Measurements from ENCODE around the gene RFX7.
"Not testable (repeated sequence)": the region's sequence is repeated elsewhere in the genome, so short reads cannot be mapped to it uniquely, and the experiment has no call there.

The RFX7 gene

GRCh38 chr15:56211960-56212550, 31.6 kb downstream of the RFX7 start:
- Histone ChIP-seq H3K27me3 (ENCODE audit: insufficient read depth, insufficient read length) (no peaks in the 10 kb centered on the region), H3K9me3 (ENCODE audit: insufficient read depth, low read length) (0 out of 2 replicates have a peak, but pooled peaks cover 6% of the 10 kb centered on the region), H3K9ac (ENCODE audit: insufficient read length, low read depth) (no peak overlapping the region), H3K4me3 (ENCODE audit: insufficient read length, low read depth) (no peak overlapping the region), H3K4me1 (ENCODE audit: insufficient read depth, insufficient read length) (no peaks in the 10 kb centered on the region), H3K36me3 (ENCODE audit: insufficient read depth, insufficient read length, low read length) (no peaks in the 10 kb centered on the region)
- TF ChIP-seq SUZ12 (IDR thresholded peaks at IDR 0.05; ENCODE audit: extremely low read depth, insufficient read depth, insufficient read length) (no peak), ZNF274 (IDR thresholded peaks at IDR 0.05; ENCODE audit: low read depth, low read length) (no peak), YY1 (IDR thresholded peaks at IDR 0.05; ENCODE audit: insufficient read depth, insufficient read length) (no peak)
- no peak for DNase-seq (ENCODE audit: low read depth, low spot score)

GRCh38 chr15:56211064-56211463, 32.6 kb downstream of the RFX7 start:
- DNase-seq (ENCODE audit: low read depth, low spot score), result no peak
- Histone ChIP-seq H3K4me1 (ENCODE audit: insufficient read depth, insufficient read length) (no peaks in the 10 kb centered on the region), H3K9me3 (ENCODE audit: insufficient read depth, low read length) (0 out of 2 replicates have a peak, but pooled peaks cover 6% of the 10 kb centered on the region), H3K36me3 (ENCODE audit: insufficient read depth, insufficient read length, low read length) (no peaks in the 10 kb centered on the region), H3K9ac (ENCODE audit: insufficient read length, low read depth) (no peak overlapping the region), H3K4me3 (ENCODE audit: insufficient read length, low read depth) (no peak overlapping the region), H3K27me3 (ENCODE audit: insufficient read depth, insufficient read length) (no peaks in the 10 kb centered on the region)
- no peak for TF ChIP-seq YY1 (IDR thresholded peaks at IDR 0.05; ENCODE audit: insufficient read depth, insufficient read length)
- TF ChIP-seq SUZ12 (IDR thresholded peaks at IDR 0.05; ENCODE audit: extremely low read depth, insufficient read depth, insufficient read length), result no peak
- TF ChIP-seq ZNF274 (IDR thresholded peaks at IDR 0.05; ENCODE audit: low read depth, low read length), result no peak

DNA sequence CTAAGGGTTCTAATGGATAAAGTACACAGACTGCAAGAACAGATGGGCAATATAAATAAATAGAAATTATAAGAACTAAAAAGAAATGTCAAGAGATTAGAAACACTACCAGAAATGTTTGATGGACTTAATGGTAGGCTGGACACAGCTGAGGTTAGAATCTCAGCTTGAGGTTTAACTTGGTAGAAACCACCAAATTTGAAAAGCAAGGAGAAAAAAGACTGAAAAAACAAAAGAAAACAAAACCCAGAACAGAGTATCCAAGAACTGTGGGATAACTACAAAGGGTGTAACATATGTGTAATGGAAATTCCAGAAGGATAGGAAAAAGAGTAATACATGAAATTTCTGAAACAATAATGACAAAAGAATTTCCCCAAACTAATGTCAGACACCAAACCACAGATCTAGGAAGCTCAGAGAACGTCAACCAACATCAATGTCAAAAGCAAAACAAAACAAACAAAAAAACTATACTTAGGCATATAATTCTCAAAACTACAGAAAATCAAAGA, 35.0 kb downstream of the RFX7 start:
- H3K27me3 ChIP-seq (ENCODE audit: insufficient read depth, insufficient read length), result no peaks in the 10 kb centered on the region
- H3K9me3 ChIP-seq (ENCODE audit: insufficient read depth, low read length), result 0 out of 2 replicates have a peak, but pooled peaks cover 6% of the 10 kb centered on the region
- no peak overlapping the region for H3K4me3 ChIP-seq (ENCODE audit: insufficient read length, low read depth)
- no peak for DNase-seq (ENCODE audit: low read depth, low spot score)
- TF ChIP-seq ZNF274 (IDR thresholded peaks at IDR 0.05; ENCODE audit: low read depth, low read length), result no peak
- no peak for TF ChIP-seq SUZ12 (IDR thresholded peaks at IDR 0.05; ENCODE audit: extremely low read depth, insufficient read depth, insufficient read length)
- no peak for TF ChIP-seq YY1 (IDR thresholded peaks at IDR 0.05; ENCODE audit: insufficient read depth, insufficient read length)
- no peaks in the 10 kb centered on the region for H3K36me3 ChIP-seq (ENCODE audit: insufficient read depth, insufficient read length, low read length)
- H3K9ac ChIP-seq (ENCODE audit: insufficient read length, low read depth), result no peak overlapping the region
- H3K4me1 ChIP-seq (ENCODE audit: insufficient read depth, insufficient read length), result no peaks in the 10 kb centered on the region

DNA sequence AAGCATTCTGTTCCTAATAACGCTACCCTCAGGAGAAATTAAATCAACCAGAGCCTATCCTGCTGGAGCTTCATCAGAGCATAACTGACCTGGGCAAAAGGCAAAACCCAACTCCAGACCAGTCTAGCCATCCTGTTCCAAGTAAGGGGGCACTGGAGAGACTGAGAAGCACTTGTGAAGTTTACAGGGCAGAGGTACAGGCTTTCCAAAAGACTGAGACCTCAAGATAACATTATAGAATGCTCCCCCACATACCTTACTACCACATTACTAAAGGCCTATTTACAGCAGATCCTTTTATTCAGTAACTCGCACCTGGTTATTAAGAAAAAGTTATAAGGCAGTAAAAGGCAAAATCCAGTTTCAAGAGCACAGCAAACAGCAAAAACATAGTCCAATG, 35.5 kb downstream of the RFX7 start:
- TF ChIP-seq YY1 (IDR thresholded peaks at IDR 0.05; ENCODE audit: insufficient read depth, insufficient read length), result no peak
- no peak for TF ChIP-seq SUZ12 (IDR thresholded peaks at IDR 0.05; ENCODE audit: extremely low read depth, insufficient read depth, insufficient read length)
- TF ChIP-seq ZNF274 (IDR thresholded peaks at IDR 0.05; ENCODE audit: low read depth, low read length), result no peak
- Histone ChIP-seq H3K9ac (ENCODE audit: insufficient read length, low read depth) (no peak overlapping the region), H3K36me3 (ENCODE audit: insufficient read depth, insufficient read length, low read length) (no peaks in the 10 kb centered on the region), H3K27me3 (ENCODE audit: insufficient read depth, insufficient read length) (no peaks in the 10 kb centered on the region), H3K9me3 (ENCODE audit: insufficient read depth, low read length) (0 out of 2 replicates have a peak, but pooled peaks cover 6% of the 10 kb centered on the region), H3K4me3 (ENCODE audit: insufficient read length, low read depth) (no peak overlapping the region), H3K4me1 (ENCODE audit: insufficient read depth, insufficient read length) (no peaks in the 10 kb centered on the region)
- DNase-seq (ENCODE audit: low read depth, low spot score), result no peak

GRCh38 chr15:56207711-56208110, 36.0 kb downstream of the RFX7 start:
- no peak for TF ChIP-seq SUZ12 (IDR thresholded peaks at IDR 0.05; ENCODE audit: extremely low read depth, insufficient read depth, insufficient read length)
- no peak for TF ChIP-seq YY1 (IDR thresholded peaks at IDR 0.05; ENCODE audit: insufficient read depth, insufficient read length)
- no peak for TF ChIP-seq ZNF274 (IDR thresholded peaks at IDR 0.05; ENCODE audit: low read depth, low read length)
- no peaks in the 10 kb centered on the region for H3K4me1 ChIP-seq (ENCODE audit: insufficient read depth, insufficient read length)
- no peak for DNase-seq (ENCODE audit: low read depth, low spot score)
- no peaks in the 10 kb centered on the region for H3K36me3 ChIP-seq (ENCODE audit: insufficient read depth, insufficient read length, low read length)
- H3K27me3 ChIP-seq (ENCODE audit: insufficient read depth, insufficient read length), result no peaks in the 10 kb centered on the region
- H3K9ac ChIP-seq (ENCODE audit: insufficient read length, low read depth), result no peak overlapping the region
- H3K9me3 ChIP-seq (ENCODE audit: insufficient read depth, low read length), result 0 out of 2 replicates have a peak, but pooled peaks cover 6% of the 10 kb centered on the region
- H3K4me3 ChIP-seq (ENCODE audit: insufficient read length, low read depth), result no peak overlapping the region

GRCh38 chr15:56207092-56207491, 36.6 kb downstream of the RFX7 start:
- no peaks in the 10 kb centered on the region for H3K36me3 ChIP-seq (ENCODE audit: insufficient read depth, insufficient read length, low read length)
- no peak for TF ChIP-seq ZNF274 (IDR thresholded peaks at IDR 0.05; ENCODE audit: low read depth, low read length)
- TF ChIP-seq YY1 (IDR thresholded peaks at IDR 0.05; ENCODE audit: insufficient read depth, insufficient read length), result no peak
- TF ChIP-seq SUZ12 (IDR thresholded peaks at IDR 0.05; ENCODE audit: extremely low read depth, insufficient read depth, insufficient read length), result no peak
- no peak overlapping the region for H3K9ac ChIP-seq (ENCODE audit: insufficient read length, low read depth)
- H3K4me1 ChIP-seq (ENCODE audit: insufficient read depth, insufficient read length), result no peaks in the 10 kb centered on the region
- no peak overlapping the region for H3K4me3 ChIP-seq (ENCODE audit: insufficient read length, low read depth)
- no peak for DNase-seq (ENCODE audit: low read depth, low spot score)
- H3K9me3 ChIP-seq (ENCODE audit: insufficient read depth, low read length), result 0 out of 2 replicates have a peak, but pooled peaks cover 6% of the 10 kb centered on the region
- no peaks in the 10 kb centered on the region for H3K27me3 ChIP-seq (ENCODE audit: insufficient read depth, insufficient read length)

- DNase-seq (ENCODE audit: low read depth, low spot score), result no peak
- Histone ChIP-seq H3K36me3 (ENCODE audit: insufficient read depth, insufficient read length, low read length) (no peaks in the 10 kb centered on the region), H3K9me3 (ENCODE audit: insufficient read depth, low read length) (no peaks in the 10 kb centered on the region), H3K4me3 (ENCODE audit: insufficient read length, low read depth) (no peak overlapping the region), H3K27me3 (ENCODE audit: insufficient read depth, insufficient read length) (no peaks in the 10 kb centered on the region), H3K9ac (ENCODE audit: insufficient read length, low read depth) (no peak overlapping the region), H3K4me1 (ENCODE audit: insufficient read depth, insufficient read length) (no peaks in the 10 kb centered on the region)
- TF ChIP-seq YY1 (IDR thresholded peaks at IDR 0.05; ENCODE audit: insufficient read depth, insufficient read length) (no peak), ZNF274 (IDR thresholded peaks at IDR 0.05; ENCODE audit: low read depth, low read length) (no peak), SUZ12 (IDR thresholded peaks at IDR 0.05; ENCODE audit: extremely low read depth, insufficient read depth, insufficient read length) (no peak)
Observed at GRCh38 chr15:56205061-56205876, 38.4 kb downstream of the RFX7 start.

DNA sequence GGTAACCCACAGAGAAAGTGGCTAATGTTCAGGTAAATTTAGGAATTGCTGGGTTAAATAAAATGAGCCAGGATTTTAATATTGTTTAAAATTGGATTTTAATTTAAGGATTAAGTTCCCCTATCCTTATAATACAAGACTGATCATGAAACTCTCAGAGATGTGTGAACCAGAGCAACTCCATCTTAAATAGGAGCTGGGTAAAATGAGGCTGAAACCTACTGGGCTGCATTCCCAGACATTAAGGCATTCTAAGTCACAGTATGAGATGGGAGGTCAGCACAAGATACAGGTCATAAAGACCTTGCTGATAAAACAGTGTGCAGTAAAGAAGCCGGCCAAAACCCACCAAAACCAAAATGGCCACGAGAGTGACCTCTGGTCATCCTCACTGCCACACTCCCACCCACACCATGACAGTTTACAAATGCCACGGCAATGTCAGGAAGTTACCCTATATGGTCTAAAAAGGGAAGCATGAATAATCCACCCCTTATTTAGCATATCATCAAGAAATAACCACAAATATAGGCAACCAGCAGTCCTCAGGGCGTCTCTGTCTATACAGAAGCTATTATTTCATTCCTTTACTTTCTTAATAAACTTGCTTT, 40.3 kb downstream of the RFX7 start:
- H3K9ac ChIP-seq (ENCODE audit: insufficient read length, low read depth); DNase-seq (ENCODE audit: low read depth, low spot score); H3K9me3 ChIP-seq (ENCODE audit: insufficient read depth, low read length); H3K27me3 ChIP-seq (ENCODE audit: insufficient read depth, insufficient read length); H3K4me3 ChIP-seq (ENCODE audit: insufficient read length, low read depth); H3K4me1 ChIP-seq (ENCODE audit: insufficient read depth, insufficient read length); H3K36me3 ChIP-seq (ENCODE audit: insufficient read depth, insufficient read length, low read length): not testable (repeated sequence)

Data from NT2/D1 (cell line).